ENCODE data around the gene ZCCHC7.
"Not testable (repeated sequence)": the region's sequence is repeated elsewhere in the genome, so short reads cannot be mapped to it uniquely, and the experiment has no call there.

ZCCHC7 gene

DNA sequence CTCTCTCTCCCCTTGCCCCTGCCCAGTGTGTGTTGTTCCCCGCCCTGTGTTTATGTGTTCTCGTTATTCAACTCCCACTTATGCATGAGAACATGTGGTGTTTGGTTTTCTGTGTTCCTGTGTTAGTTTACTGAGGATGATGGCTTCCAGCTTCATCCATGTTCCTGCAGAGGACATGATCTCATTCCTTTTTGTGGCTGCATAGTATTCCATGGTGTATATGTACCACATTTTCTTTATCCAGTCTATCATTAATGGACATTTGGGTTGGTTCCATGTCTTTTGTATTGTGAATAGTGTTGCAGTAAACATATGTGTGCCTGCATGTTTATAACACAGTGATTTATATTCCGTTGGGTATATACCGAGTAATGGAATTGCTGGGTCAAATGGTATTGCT, 83.1 kb downstream of the ZCCHC7 start:
- H3K36me3 Mint-ChIP-seq = peaks cover 42% of the 10 kb centered on the region
- peaks cover 12% of the 10 kb centered on the region for H3K9me3 Mint-ChIP-seq
- H3K27me3 Mint-ChIP-seq, H3K27ac Mint-ChIP-seq, H3K4me3 Mint-ChIP-seq: not testable (repeated sequence)
- peaks cover 66% of the 10 kb centered on the region for H3K4me1 Mint-ChIP-seq

DNA sequence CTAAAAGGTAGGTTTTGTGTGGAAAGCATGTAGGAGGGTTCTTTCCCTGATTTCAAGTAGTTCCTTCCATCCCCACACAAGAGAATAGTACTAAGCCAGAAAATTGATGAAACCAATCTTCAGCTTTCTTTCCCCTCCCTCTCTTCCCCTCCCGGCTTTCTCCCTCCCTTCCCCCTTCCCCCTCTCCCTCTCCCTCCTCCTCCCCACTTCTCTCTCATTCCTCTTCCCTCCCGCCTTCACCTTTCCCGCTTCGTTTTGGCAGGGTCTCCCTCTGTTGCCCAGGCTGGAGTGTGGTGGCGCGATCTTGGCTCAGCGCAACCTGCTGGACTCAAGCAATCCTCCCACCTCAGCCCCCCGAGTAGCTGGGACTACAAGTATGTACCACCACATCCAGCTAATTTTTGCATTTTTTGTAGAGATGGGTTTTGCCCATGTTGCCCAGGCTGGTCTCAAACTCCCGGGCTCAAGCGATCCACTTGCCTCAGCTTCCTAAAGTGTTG, 85.8 kb downstream of the ZCCHC7 start:
- Mint-ChIP-seq H3K36me3 (peaks cover 43% of the 10 kb centered on the region), H3K4me1 (peaks cover 62% of the 10 kb centered on the region), H3K27ac (no peak overlapping the region), H3K27me3 (no peaks in the 10 kb centered on the region), H3K4me3 (no peak overlapping the region), H3K9me3 (peaks cover 5% of the 10 kb centered on the region)

DNA sequence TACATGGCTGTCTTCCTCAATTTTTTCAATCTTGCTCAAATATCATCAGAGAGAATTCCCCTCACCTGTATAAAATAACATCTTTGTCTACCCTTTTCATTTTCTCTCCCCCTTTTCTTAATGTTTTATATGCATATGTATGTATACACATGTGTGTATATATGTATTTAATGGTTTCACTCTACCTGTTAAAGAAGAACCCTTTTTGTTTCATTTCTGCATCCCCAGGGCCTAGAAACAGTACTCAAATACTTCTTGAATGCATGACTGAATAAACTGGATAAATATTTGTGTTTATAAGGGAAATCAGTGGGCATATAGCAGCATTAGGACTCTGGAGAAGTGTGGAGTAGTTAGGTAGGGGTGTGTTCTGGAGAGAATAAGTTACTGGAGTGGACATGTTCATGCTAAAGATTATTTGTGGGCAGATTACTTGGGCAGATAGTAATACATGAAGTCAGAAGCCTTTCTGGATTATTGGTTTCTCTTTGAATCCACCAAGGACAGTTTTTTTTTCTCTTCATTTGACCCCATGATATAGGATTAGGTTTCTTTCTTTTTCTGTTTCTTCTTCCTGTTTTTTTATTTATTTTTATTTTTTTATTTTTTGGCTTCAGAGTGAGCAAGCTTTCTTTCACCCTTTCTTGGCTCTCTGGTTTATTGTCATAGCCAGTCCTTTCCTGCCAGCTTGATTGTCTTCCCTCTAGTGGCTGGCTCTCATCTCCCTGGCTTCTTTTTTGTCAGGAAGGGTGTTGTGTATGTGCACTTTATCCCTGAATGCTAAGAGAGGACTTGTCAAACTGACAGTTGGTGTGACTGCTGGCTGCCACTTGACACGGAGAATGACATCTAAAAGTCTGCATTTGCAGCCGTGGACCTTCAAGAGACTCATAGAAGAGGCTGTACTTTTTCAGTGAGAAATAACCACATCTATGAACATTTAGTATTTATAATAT, 89.3 kb downstream of the ZCCHC7 start:
- Mint-ChIP-seq H3K9me3 (no peaks in the 10 kb centered on the region), H3K27ac (no peak overlapping the region), H3K4me1 (peaks cover 55% of the 10 kb centered on the region), H3K27me3 (no peaks in the 10 kb centered on the region), H3K36me3 (peaks cover 27% of the 10 kb centered on the region), H3K4me3 (no peak overlapping the region)

- Mint-ChIP-seq H3K4me1 (peaks cover 56% of the 10 kb centered on the region), H3K27ac (peak overlapping the region; percentile 0), H3K9me3 (no peaks in the 10 kb centered on the region), H3K27me3 (no peaks in the 10 kb centered on the region), H3K4me3 (no peak overlapping the region), H3K36me3 (peaks cover 25% of the 10 kb centered on the region)
Observed at GRCh38 chr9:37210737-37211523, 90.6 kb downstream of the ZCCHC7 start.

DNA sequence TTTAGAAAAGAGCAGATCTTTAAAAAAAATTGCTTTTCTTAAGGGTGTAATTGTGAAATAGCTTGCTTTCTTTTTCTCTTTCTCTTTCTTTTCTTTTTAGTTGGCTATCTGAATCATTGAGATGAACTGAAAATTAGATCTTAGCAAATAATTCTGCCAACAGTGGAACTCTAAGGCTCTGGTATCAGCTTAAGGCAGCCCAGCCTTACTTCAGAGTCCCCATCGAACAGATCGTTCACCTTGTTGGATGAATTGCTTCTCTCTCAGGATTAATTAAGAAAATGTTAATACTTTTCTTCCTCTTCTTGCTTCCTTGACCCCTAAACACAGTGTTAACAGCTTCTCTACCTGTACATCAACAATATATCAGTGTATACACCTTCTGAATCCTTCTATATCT, 92.1 kb downstream of the ZCCHC7 start:
- peak overlapping the region; percentile 52 for H3K27ac Mint-ChIP-seq
- H3K4me1 Mint-ChIP-seq = peaks cover 49% of the 10 kb centered on the region
- peak overlapping the region; percentile 4 for H3K4me3 Mint-ChIP-seq
- no peaks in the 10 kb centered on the region for H3K9me3 Mint-ChIP-seq
- H3K36me3 Mint-ChIP-seq = peaks cover 18% of the 10 kb centered on the region
- H3K27me3 Mint-ChIP-seq = no peaks in the 10 kb centered on the region

GRCh38 chr9:37215381-37215780, 95.0 kb downstream of the ZCCHC7 start:
- no peak overlapping the region for H3K4me3 Mint-ChIP-seq
- H3K4me1 Mint-ChIP-seq = peaks cover 40% of the 10 kb centered on the region
- H3K27ac Mint-ChIP-seq = no peak overlapping the region
- H3K27me3 Mint-ChIP-seq = no peaks in the 10 kb centered on the region
- peaks cover 17% of the 10 kb centered on the region for H3K36me3 Mint-ChIP-seq
- no peaks in the 10 kb centered on the region for H3K9me3 Mint-ChIP-seq

DNA sequence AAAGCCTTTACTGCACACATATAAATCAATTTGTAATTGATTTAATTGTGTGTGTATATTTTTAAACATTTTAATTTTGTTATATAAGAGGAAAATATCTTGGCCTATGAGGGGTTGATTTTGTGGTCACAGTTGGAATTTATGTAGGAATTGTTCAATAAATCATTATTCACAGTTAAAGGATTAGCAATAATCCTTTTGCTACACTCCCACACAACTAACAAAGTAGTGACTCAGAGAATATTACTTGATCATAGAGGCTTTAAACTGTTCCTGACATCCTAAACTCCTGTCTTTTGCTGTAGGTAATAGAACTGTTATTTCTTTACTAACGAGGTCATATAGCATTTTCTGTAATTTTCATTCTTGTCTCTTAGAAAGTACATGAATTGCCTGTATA, 95.5 kb downstream of the ZCCHC7 start:
- Mint-ChIP-seq H3K9me3 (no peaks in the 10 kb centered on the region), H3K27me3 (no peaks in the 10 kb centered on the region), H3K27ac (no peak overlapping the region), H3K4me3 (no peak overlapping the region), H3K4me1 (peaks cover 40% of the 10 kb centered on the region), H3K36me3 (peaks cover 20% of the 10 kb centered on the region)

GRCh38 chr9:37217161-37217560, 96.8 kb downstream of the ZCCHC7 start:
- Mint-ChIP-seq H3K27ac (no peak overlapping the region), H3K4me1 (peaks cover 46% of the 10 kb centered on the region), H3K27me3 (no peaks in the 10 kb centered on the region), H3K4me3 (no peak overlapping the region), H3K9me3 (no peaks in the 10 kb centered on the region), H3K36me3 (peaks cover 19% of the 10 kb centered on the region)

GRCh38 chr9:37218800-37219425, 98.5 kb downstream of the ZCCHC7 start:
- H3K4me1 Mint-ChIP-seq = peaks cover 40% of the 10 kb centered on the region
- H3K27ac Mint-ChIP-seq = no peak overlapping the region
- H3K4me3 Mint-ChIP-seq = no peak overlapping the region
- H3K9me3 Mint-ChIP-seq = no peaks in the 10 kb centered on the region
- H3K27me3 Mint-ChIP-seq = no peaks in the 10 kb centered on the region
- H3K36me3 Mint-ChIP-seq = peaks cover 19% of the 10 kb centered on the region

GRCh38 chr9:37220971-37221370, 100.6 kb downstream of the ZCCHC7 start:
- H3K4me3 Mint-ChIP-seq = no peak overlapping the region
- no peaks in the 10 kb centered on the region for H3K9me3 Mint-ChIP-seq
- H3K4me1 Mint-ChIP-seq = peaks cover 33% of the 10 kb centered on the region
- peak overlapping the region; percentile 15 for H3K27ac Mint-ChIP-seq
- H3K36me3 Mint-ChIP-seq = peaks cover 21% of the 10 kb centered on the region
- no peaks in the 10 kb centered on the region for H3K27me3 Mint-ChIP-seq

GRCh38 chr9:37221489-37222106, 101.2 kb downstream of the ZCCHC7 start:
- H3K4me3 Mint-ChIP-seq = no peak overlapping the region
- H3K4me1 Mint-ChIP-seq = peaks cover 32% of the 10 kb centered on the region
- H3K27ac Mint-ChIP-seq = peak overlapping the region; percentile 15
- no peaks in the 10 kb centered on the region for H3K9me3 Mint-ChIP-seq
- H3K27me3 Mint-ChIP-seq = no peaks in the 10 kb centered on the region
- H3K36me3 Mint-ChIP-seq = peaks cover 21% of the 10 kb centered on the region

- Mint-ChIP-seq H3K36me3 (peaks cover 9% of the 10 kb centered on the region), H3K4me1 (peaks cover 26% of the 10 kb centered on the region), H3K9me3 (no peaks in the 10 kb centered on the region), H3K4me3 (no peak overlapping the region), H3K27me3 (no peaks in the 10 kb centered on the region), H3K27ac (no peak overlapping the region)
Observed at GRCh38 chr9:37229455-37229854, 109.1 kb downstream of the ZCCHC7 start.

GRCh38 chr9:37229882-37230482, 109.6 kb downstream of the ZCCHC7 start:
- H3K36me3 Mint-ChIP-seq = peaks cover 7% of the 10 kb centered on the region
- H3K27ac Mint-ChIP-seq = no peak overlapping the region
- H3K9me3 Mint-ChIP-seq = no peaks in the 10 kb centered on the region
- no peak overlapping the region for H3K4me3 Mint-ChIP-seq
- peaks cover 27% of the 10 kb centered on the region for H3K4me1 Mint-ChIP-seq
- no peaks in the 10 kb centered on the region for H3K27me3 Mint-ChIP-seq

- no peak overlapping the region for H3K4me3 Mint-ChIP-seq
- peaks cover 21% of the 10 kb centered on the region for H3K36me3 Mint-ChIP-seq
- no peaks in the 10 kb centered on the region for H3K27me3 Mint-ChIP-seq
- H3K4me1 Mint-ChIP-seq = peaks cover 48% of the 10 kb centered on the region
- H3K9me3 Mint-ChIP-seq = peaks cover 4% of the 10 kb centered on the region
- no peak overlapping the region for H3K27ac Mint-ChIP-seq
Observed at GRCh38 chr9:37236822-37237221, 116.4 kb downstream of the ZCCHC7 start.

DNA sequence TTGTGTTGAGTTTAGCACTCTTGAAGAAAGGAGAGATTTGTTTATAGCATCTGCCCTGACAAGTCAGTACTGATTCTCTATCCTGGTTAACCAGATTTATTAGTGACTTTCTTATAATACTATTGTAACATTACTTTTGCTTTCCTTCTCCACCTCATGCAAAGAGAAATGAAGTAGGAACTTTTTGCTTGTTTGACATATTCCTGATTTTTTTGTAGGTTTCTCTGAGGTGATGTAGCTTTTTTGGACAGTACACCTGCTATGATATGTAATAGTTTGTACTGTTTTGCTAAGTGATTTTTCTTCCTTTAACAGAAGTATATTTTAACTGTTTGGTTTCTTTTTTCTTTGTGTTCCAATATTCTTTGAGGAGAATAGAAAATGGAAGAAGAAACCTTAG, 117.7 kb downstream of the ZCCHC7 start:
- H3K36me3 Mint-ChIP-seq = peaks cover 21% of the 10 kb centered on the region
- H3K9me3 Mint-ChIP-seq = peaks cover 4% of the 10 kb centered on the region
- H3K4me3 Mint-ChIP-seq = no peak overlapping the region
- no peaks in the 10 kb centered on the region for H3K27me3 Mint-ChIP-seq
- H3K4me1 Mint-ChIP-seq = peaks cover 43% of the 10 kb centered on the region
- H3K27ac Mint-ChIP-seq = no peak overlapping the region
